Erythroblast (primary cell): Measurements from ENCODE around the gene OR4S2.

Source experiments
- DNase-seq, 2 experiments: peaks; one replicate each; lab custom pipeline; 2025; lab: John Stamatoyannopoulos, UW
- GATA1 ChIP-seq: IDR thresholded peaks from 2 replicates; pipeline ENCODE4 v1.6.1; 2011; ENCODE audit warnings: low read depth, mild to moderate bottlenecking, control low read depth, low read length, moderate library complexity
- POLR2A ChIP-seq: IDR thresholded peaks from 2 replicates; pipeline ENCODE4 v1.6.1; 2011; ENCODE audit warnings: mild to moderate bottlenecking, low read length

Gene OR4S2, protein sequence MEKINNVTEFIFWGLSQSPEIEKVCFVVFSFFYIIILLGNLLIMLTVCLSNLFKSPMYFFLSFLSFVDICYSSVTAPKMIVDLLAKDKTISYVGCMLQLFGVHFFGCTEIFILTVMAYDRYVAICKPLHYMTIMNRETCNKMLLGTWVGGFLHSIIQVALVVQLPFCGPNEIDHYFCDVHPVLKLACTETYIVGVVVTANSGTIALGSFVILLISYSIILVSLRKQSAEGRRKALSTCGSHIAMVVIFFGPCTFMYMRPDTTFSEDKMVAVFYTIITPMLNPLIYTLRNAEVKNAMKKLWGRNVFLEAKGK

DNA sequence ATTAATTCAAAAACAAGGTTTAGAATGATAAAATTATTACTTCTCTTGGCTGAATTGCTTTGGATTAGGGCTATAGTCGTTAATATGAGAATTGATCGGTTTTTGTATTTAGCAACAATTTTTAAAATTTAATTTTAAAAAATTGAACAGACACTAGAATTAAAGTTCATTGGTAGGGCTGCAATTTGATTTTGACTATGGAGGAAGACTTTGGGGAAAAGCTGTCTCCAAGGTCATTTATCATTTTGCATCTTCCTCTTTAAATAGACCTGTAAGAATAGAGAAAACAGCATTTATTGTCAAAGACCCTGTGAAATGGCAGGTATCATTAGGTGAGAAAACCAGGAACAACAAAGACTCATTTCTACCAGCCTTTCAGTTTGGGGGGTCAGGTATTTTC is at the start of gene OR4S2:
TSS of gene OR4S2 (plus strand) at position 301 of the 400 bp plus-strand sequence. CDS start 2,577 bp downstream, outside the sequence.
- DNase-seq, result no peak
- no peak for TF ChIP-seq POLR2A
- no peak for TF ChIP-seq GATA1

DNA sequence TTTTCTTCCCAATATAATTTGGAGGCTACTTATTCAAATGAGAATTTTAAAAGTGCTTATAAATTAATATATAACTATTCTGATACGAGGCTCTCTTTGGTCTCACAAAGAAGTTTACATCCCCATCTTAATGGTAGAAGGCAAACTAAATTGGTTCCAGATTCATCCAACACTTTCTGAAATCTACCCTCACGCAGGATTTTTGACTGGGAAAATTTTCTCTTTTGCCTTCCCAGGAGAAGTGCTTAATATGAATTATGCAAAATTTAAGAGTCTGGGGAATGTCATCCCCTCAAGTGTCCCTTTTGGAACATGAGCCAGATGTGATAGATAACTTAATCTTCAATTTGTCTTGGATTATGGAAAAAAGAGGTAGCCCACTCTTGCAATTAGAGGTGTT is 40.6 kb upstream of the OR4S2 start, which contains the start of gene OR4C11:
TSS of gene OR4C11 (minus strand) at position 101 of the 400 bp plus-strand sequence. CDS start 3,272 bp downstream, outside the sequence.
- DNase-seq, result no peak
- no peak for TF ChIP-seq POLR2A
- TF ChIP-seq GATA1, result no peak

GRCh38 chr11:55624531-55624930 is 23.6 kb upstream of the OR4S2 start:
- no peak for TF ChIP-seq POLR2A
- no peak for TF ChIP-seq GATA1
- DNase-seq, result no peak

- no peak for DNase-seq
- no peak for TF ChIP-seq GATA1
- no peak for TF ChIP-seq POLR2A
These were observed 13.3 kb upstream of the OR4S2 start, which contains the start of gene OR4P4 for GRCh38 chr11:55634813-55635212. Gene OR4P4 (plus strand): TSS chr11:55635113.

DNA sequence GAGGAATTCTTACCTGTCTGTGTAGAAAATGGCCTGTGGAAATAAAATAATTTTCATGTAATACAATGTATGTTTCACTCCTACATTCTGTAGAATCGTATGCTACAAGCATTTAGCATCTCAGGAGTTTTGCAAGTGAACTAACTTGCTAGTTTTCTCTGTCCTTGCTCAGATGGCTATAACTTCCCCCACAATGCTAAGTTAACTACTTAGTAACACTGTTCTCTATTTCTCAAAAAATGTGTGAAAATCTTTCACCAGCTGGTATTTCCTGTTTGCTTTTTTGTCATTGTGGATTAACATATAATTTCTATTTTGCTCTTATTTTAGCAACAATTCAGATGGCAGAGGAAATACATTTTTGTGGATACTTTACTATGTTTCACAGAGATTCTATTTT is 4.4 kb downstream of the OR4S2 start:
- TF ChIP-seq GATA1 (no peak), POLR2A (no peak)

GRCh38 chr11:55655096-55655495 is 7.0 kb downstream of the OR4S2 start:
- TF ChIP-seq GATA1 (no peak), POLR2A (no peak)
- no peak for DNase-seq

More for the DNA sequence above, 4.4 kb downstream of the OR4S2 start:
- DNase-seq, result no peak

DNA sequence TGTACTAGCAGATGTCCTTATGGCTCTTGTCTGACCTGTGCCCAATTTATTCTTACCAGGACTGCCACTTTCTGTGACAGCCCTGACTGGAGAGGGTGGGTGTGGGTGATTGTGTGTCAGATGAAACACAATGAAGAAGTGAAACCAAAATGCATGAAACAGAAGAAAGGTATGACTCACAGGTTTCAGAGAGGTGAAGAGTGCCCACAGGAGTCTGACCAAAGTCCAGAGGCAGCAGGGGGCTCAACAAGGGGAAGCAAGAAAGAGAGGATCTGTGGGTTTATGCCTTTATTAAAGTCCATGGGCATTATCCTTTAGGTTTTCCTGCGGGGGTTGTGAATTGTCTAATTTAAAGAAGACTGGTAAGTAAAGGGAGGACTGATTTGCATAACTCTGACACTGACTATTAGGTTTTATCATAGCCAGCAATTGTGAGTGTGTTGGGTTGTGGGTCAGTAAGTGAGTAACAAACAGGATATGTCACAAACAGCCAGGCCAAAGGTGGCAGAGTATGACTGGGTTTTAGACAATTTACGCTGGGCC is 10.0 kb downstream of the OR4S2 start:
- DNase-seq, result no peak
- no peak for TF ChIP-seq POLR2A
- no peak for TF ChIP-seq GATA1

DNA sequence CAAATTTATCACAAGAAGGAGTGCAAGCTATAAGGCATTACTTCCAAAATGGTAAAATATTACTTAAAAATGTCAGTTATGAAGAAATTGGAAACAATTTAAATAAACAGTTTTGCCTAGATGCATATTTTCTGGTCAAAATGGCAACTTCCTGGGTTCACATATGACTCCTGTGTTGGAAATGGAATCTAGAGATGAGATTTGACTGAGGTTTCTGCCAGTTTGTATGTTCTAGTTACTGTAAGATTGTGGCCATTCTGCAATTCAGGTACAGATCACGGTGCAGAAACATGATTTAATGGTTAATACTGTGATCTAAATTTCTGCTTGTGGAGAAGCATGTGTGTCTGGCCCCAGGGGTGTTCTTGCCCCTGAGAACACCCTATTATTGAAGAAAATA is 10.5 kb downstream of the OR4S2 start:
- TF ChIP-seq POLR2A, result no peak
- DNase-seq, result no peak

DNA sequence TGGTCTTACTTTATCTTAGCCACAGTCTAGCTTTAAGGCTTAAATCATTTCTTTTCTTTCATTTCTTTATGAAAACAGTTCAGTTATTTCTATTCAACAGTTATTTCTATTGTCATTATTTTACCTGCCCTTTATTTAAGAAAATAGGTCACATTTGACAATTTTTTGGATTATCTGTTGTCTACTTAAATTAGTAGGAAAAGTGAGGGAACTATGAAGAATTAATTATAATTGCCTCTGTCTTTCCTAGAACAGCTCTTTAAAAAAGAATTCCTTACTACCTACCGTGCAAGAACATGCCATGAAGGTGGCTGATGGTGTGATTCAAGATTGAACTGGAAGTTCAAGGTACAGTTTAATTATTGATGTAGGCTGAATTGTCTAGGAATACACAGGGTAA is 13.8 kb downstream of the OR4S2 start, which contains the start of gene OR4C6:
TSS of gene OR4C6 (plus strand) at position 301 of the 400 bp plus-strand sequence. CDS start 2,966 bp downstream, outside the sequence.
- no peak for DNase-seq
- TF ChIP-seq GATA1 (no peak), POLR2A (no peak)

DNA sequence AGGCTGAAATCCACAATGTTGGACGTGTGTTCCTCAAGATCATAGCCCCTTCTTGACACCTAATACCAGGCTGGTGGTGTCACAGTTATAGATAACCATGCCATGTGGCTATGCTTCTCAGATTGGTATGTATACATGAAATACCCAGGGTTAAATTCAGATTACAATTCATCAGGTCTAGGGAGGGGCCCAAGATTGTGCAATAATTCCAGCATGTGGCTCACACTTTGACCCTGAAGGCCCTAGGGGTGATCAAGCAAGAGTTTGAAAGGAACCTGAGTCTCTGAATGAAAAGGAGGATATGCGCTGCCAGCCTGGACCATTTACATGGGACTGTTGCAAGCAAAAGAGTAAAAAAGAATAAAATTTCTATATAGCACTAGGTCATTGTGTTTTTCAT is 21.2 kb downstream of the OR4S2 start:
- DNase-seq, result no peak
- TF ChIP-seq GATA1 (no peak), POLR2A (no peak)

GRCh38 chr11:55673860-55674259 is 25.7 kb downstream of the OR4S2 start:
- TF ChIP-seq GATA1 (no peak), POLR2A (no peak)

DNA sequence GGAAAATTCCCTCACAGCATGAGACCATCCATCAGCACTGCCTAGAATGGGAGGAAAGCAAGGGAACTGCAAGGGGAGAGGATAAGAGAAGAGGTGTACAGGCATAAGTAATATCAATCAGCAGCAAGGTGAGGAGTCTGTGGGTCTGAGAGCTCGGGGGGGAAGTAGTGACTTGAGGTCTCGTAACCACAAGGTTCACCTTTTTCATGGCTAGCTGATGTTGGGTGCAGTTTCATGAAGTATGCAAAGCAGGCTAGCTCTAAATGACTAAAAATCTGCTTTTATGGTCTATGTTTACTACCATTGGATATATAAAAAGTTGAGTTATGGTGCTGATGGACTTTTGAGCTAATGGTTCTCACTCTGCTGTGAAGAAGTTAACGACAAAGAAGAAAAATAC is 49.7 kb downstream of the OR4S2 start:
- TF ChIP-seq POLR2A (no peak), GATA1 (no peak)
- DNase-seq, result no peak

More at GRCh38 chr11:55673860-55674259, 25.7 kb downstream of the OR4S2 start:
- no peak for DNase-seq

GRCh38 chr11:55701429-55701828 is 53.3 kb downstream of the OR4S2 start:
- DNase-seq, result no peak
- no peak for TF ChIP-seq GATA1
- no peak for TF ChIP-seq POLR2A
